GM12875 (cell line): ENCODE results near the gene DTWD2.

Experiments used
- H3K4me3 ChIP-seq: one replicate; pipeline ENCODE4 v1.5.1; 2011; ENCODE audit warnings: low read depth, low read length, control low read depth
- TF ChIP-seq, protein P1 (sequence below): IDR thresholded peaks from 2 replicates; pipeline ENCODE4 v1.5.1; 2011; ENCODE audit warnings: low read depth, mild to moderate bottlenecking, control low read depth, inconsistent platforms, low read length, moderate library complexity, borderline replicate concordance; ENCODE audit not compliant: insufficient read depth

Gene DTWD2

DNA sequence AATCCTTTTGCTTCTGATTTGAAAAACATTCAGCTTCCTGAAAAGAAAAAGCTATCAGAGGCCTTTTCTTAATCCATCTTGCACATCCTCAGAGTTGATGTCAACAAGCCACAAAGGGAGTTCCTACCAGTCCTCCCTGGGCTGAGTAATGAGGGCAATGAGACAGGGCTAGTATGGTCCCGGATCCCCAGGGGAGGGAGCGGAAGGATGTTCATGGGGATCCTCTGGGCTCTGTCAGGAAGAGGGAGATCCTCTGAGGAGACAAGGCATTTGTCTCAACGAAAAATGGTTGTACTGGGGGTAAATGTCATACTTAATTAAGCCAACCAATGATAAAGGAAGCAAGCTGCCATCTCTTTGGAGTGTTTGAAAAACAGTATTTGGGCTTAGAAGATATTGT is 195.3 kb downstream of the DTWD2 start:
- no peak overlapping the region for H3K4me3 ChIP-seq
- TF ChIP-seq, protein P1, sequence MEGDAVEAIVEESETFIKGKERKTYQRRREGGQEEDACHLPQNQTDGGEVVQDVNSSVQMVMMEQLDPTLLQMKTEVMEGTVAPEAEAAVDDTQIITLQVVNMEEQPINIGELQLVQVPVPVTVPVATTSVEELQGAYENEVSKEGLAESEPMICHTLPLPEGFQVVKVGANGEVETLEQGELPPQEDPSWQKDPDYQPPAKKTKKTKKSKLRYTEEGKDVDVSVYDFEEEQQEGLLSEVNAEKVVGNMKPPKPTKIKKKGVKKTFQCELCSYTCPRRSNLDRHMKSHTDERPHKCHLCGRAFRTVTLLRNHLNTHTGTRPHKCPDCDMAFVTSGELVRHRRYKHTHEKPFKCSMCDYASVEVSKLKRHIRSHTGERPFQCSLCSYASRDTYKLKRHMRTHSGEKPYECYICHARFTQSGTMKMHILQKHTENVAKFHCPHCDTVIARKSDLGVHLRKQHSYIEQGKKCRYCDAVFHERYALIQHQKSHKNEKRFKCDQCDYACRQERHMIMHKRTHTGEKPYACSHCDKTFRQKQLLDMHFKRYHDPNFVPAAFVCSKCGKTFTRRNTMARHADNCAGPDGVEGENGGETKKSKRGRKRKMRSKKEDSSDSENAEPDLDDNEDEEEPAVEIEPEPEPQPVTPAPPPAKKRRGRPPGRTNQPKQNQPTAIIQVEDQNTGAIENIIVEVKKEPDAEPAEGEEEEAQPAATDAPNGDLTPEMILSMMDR: no peak

DNA sequence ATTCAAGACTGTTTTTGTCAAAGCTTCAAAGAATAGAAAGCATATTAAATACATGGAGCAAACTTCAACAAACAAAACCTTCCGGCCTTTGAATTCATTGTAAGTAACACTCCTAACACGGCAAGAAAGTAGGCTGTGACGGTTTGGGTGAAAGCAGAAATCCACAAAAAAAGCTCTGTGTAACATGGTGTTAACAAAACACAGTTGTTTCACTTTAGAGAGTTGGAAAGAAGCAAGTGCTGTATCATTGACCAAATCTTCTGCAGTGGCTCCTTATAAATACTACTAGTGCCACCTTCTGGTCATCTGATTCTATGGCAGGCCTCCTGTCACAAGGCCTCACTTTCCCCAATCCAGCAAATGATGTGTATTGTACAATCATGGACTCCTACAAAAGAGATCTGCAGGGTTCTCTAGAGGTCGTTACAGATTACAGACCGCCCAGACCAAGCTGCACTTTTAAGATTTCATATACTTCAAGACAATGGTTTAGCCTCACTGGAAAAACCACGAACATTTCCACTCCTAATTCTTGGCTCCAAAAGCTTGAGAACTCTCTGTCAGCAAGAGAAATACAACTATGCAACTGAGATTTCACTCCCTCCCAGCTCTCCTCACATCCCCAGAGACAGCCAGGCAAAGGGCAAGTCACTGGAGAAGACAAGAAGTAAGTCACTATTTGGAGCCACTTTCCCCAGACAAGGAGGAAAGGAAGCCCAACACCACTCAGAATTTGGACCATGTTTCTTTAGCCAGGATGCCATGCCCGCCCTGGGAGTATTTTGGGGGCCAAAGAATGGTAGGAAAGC is 196.2 kb downstream of the DTWD2 start:
- TF ChIP-seq, protein P1: peak; percentile 66
- H3K4me3 ChIP-seq: no peak overlapping the region

DNA sequence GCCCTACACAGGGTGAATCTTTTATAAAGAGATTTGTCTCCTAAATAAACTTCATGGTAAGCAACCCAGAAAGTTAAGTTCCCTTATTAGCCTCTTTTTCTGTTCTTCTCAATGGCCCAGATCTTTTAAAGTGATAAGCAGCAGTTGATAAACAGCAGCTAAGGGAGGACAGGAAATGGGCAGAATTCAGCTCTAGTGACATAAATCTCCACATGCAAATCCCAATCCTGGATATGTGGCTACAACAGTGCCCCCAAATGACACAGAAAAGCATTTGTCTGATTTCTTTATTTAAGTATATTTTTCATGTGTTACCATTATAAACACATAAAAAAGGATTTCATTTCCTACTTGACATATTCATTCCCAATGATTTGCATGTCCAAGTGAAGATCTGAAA is 199.0 kb downstream of the DTWD2 start:
- H3K4me3 ChIP-seq: no peak overlapping the region
- TF ChIP-seq, protein P1: no peak

DNA sequence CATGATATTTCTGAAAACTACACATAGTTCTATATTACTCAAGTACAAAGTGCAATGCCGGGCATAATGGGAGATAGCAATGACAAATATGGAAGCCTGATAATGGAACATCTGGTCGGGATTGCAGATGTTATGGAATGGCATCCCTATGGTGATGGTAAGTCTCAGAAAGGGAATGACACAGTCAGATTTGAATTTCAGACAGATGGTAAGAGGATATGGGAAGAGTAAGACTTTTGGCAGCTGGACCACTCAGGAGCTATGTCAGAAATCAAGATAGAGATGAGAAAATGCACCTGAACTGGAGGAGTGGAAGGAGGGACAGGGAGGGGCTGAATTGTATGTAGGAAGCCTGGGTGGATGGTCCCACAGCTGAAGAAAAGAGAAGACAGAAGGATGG is 200.0 kb downstream of the DTWD2 start:
- TF ChIP-seq, protein P1: no peak
- H3K4me3 ChIP-seq: no peak overlapping the region
